ENCODE results near the gene TMEM41A.
"Not testable (repeated sequence)": the region's sequence is repeated elsewhere in the genome, so short reads cannot be mapped to it uniquely, and the experiment has no call there.

TMEM41A gene

DNA sequence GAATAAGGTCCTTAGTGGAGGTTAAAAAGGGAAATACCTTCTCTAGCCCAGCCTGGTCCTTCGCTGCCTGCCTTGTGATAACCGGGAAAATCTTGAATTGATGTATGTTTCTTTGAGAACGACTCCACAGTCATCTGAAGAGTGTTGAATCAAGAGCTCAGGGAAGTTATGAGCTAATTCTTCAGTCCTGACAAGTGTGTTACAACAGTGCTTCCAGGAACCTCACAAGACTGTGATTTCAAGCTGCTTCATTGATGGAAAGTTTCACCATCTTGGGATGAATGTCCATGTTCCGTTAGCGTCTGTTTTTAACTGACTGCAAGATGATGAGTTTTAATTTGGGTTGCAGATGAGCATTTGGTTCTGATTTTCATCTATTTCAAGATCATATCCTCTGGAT lies 12.4 kb downstream of the TMEM41A start:
- DNase-seq, result no peak

DNA sequence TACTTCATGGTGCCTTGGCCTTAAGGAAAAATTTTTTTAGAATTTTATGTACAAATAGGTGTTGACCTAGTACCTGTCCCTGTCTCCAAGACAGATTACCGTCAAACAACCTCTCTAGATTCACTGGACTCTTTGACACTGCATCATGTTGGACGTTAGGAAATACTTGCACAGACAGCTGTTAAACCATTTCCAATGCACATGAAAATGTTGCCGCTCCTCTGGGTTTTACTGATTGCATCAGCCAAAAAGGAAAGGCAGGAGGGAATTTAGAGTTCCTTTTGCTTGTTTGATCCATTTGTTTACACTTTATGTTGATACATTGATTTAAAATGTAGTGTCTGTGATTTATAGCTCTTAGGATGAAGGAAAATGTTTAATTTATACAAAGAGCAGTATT lies 14.5 kb downstream of the TMEM41A start:
- no peak for DNase-seq

DNA sequence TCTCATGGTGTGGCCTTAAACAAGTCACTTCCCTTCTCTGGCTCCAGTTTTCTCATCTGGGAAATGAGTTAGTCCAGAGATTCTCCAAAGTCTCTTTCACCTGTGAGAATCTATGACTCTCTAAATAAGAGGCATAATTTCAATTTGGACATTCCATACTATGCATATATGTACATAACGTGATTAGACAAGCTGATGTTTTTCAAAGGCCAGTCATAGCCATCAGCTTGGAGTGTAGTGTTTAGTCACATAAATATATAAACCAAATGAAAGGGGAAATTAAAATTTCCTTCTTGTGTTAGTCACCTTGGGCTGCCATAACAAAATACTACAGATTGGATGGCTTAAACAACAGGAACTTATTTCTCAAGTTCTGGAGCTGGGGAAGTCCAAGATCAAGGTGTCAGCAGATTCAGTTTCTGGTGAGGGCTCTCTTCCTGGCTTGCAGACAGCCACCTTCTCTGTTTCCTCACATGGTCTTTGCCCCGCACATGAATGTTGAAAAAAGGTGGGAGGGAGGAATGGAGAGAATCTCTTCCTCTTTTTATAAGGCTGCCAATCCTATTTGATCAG lies 19.4 kb downstream of the TMEM41A start:
- DNase-seq, result no peak

DNA sequence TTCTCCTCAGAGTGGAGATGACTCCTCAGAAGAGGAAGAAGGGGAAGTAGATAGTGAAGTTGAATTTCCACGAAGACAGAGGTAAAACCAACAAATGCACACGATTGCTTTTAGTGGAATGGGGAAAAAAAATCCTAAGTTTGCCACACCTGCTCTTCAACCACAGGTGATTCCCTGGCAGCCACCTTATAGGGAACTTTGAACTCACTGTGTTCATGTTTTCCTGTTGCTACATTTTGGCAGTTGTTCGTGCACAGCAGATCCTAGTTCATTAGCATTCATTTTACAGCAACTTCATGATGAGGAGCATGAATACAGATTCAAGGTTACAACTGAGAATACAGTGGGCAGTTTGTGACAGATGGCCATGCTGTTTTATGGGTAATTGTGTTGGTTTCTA lies 21.5 kb downstream of the TMEM41A start:
- no peak for DNase-seq

GRCh38 chr3:185474922-185475321 lies 23.9 kb downstream of the TMEM41A start:
- DNase-seq, result not testable (repeated sequence)

DNA sequence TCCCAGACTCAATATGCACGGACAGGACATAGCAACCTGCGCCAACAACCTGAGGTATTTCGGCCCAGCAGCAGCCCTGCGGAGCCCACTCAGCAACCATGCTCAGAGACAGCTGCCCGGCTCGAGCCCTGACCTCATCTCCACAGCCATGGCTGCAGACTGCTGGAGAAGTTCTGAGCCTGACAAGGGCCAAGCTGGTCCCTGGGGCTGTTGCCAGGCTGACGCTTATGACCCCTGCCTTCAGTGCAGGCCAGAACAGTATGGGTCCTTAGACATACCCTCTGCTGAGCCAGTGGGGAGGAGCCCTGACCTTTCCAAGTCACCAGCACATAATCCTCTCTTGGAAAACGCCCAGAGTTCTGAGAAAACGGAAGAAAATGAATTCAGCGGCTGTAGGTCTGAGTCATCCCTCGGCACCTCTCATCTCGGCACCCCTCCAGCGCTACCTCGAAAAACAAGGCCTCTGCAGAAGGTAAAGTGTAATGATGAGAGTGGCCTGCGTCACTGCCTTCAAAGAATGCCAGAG lies 25.5 kb downstream of the TMEM41A start:
- no peak for DNase-seq

DNA sequence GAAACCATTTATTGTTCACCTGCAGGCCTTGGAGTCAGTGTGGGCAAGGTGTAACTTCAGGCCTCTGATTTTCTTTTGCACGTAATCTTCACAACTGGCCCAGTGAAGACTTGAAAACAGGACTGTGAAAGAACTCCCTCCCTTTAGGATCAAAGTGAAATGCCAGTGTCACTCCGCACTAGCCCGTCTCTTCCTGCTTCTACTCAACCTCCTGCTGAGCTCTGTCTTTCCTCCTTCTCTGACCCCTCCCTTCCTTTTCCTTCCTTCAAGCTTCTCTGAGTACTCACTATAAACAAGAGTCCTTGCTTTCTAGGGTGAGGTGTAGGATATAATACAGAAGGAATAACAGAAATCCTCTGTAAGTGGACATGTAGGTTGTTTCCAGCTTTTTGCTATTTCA lies 28.5 kb downstream of the TMEM41A start:
- DNase-seq, result no peak

GRCh38 chr3:185469542-185469941 lies 29.3 kb downstream of the TMEM41A start:
- no peak for DNase-seq

DNA sequence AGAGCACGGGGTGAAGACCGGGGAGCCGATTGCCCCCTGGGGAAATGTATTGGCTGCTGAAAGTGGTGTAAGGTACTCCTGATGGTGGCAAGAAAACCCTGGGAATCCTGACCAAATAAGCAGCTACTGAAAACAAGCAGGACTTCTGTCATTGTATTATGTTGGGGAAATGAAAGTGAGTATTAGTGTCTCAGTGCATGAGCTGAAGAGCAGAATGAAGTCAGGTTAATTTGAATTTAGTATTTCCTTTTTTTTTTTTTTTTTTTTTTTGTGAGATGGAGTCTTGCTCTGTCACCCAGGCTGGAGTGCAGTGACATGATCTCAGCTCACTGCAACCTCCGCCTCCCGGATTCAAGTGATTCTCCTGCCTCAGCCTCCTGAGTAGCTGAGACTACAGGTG lies 32.7 kb downstream of the TMEM41A start:
- DNase-seq, result not testable (repeated sequence)

DNA sequence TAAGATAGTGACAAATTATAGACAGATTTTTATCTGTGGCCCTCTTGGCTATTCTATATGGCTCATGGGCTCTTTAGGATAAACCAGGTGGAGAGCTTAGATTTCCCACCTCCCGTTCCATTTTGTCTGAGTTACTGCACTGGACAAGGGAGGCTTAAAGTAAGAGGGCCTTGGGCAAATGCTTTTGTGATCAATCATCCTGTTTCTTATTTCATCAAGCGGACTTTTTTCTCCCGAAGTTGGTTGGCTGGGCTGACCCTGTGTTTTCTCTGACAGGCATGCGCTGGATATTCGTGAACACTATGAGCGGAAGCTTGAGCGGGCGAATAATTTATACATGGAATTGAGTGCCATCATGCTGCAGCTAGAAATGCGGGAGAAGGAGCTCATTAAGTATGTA lies 33.4 kb downstream of the TMEM41A start:
- no peak for DNase-seq

DNA sequence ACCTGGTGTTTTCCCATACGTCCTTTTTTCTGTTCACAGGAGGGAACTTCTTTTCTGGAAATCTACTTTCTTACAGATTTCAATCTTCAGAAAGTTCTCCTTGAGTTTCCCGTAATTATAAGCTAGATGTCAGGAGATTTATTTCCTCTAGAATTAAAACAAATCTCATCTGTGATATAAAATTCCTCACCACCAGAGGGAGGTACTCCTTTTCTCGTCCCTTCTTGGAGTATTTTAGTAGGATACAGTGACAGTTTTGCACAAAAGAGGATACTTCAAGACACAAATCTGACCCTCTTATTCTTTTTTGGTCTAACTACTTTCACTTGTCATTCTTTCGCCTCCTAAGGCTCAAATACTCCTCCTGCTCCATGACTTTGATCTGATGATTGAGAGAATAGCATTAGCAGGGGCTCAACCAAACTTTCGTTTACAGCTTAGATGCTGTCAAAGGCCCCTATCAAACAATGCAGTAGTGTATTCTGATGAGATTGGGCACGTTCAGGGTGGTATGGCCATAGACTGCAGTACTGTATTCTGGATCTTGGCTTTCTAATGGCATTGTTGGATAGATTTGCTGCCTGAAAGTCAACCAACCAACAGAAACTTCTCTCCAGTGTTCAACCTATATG lies 38.0 kb downstream of the TMEM41A start:
- DNase-seq, result no peak

- DNase-seq, result no peak
Observed at GRCh38 chr3:185460309-185460708, 38.5 kb downstream of the TMEM41A start.

DNA sequence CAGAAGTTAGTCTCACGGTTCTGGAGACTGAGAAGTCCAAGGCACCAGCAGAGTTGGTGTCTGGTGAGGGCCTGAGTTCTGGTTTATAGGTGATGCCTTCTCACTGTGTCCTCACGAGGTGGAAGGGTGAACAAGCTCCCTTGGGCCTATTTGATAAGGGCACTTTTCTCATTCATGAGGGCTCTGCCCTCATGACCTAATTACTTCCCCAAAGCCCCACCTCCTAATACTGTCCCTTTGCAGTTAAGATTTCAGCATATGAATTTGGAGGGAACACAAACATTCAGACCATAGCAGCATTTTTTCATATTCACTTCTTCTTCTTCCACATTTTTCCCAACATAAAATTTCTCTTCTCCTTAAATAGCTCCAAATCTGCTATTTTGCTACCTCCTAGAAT lies 41.5 kb downstream of the TMEM41A start:
- no peak for DNase-seq

- DNase-seq, result not testable (repeated sequence)
Observed at GRCh38 chr3:185451432-185451831, 47.4 kb downstream of the TMEM41A start.

- no peak for DNase-seq
Observed at GRCh38 chr3:185448107-185448506, 50.7 kb downstream of the TMEM41A start.

GRCh38 chr3:185444329-185444728 lies 54.5 kb downstream of the TMEM41A start:
- DNase-seq, result no peak

DNA sequence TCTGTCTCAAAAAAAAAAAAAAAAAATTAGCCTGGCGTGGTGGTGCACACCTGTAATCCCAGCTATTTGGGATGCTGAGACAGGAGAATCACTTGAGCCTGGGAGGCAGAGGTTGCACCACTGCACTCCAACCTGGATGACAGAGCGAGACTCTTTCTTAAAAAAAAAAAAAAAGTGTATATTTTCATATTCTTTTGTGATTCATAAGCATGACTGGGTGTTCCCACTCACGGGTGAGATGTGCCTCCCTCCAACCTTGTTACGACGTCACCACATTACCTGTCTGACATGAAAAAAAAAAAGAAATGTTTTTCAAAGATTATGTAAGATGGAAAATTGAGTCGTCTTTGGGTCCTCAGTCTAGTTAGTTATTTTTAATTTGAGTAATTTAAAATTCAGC lies 56.8 kb downstream of the TMEM41A start:
- DNase-seq, result no peak

DNA sequence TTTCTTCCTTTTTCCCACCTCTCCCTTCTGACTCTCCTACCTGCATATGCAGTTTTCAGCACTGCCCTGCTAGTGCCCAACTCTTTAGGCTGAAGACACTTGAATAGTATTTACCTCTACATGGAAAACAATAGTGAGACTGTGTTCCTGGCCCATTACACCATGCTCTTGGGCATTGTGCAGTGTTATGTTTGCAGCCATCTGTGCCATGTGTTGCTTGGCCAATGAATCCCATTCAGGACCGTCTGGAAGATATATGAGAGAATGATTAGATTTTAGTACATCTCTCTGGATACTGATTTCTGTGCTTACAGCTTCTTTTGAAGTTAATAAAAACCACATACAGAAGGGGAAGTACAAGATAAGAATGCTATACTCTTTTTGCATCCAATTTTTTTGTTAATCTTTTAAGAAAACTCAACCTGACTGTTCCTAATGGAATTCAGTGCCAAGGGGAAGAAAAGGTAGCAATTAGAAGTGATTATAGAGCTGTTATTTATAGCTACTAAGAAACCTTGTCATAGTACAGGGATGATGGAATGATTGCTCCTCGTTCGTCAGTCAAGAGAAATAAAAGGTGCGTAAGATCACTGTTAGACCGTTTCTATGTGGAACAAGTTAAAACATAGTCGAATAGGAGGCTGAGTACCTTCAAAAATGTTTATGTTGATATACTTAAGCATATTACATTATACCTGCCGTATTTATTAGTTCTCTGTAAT lies 58.9 kb downstream of the TMEM41A start:
- DNase-seq, result no peak
